Left lobe of liver (tissue), 2 donors: Measurements from ENCODE around the gene MED12L. TPM values are rescaled to one million over a fixed set of nuclear protein-coding genes. Genes with fewer than 3 reads are reported as not detected.

ENCODE experiments used
- ATAC-seq: fragments of 200-7000 bp; cut with Tn5 transposase; one replicate; pipeline ENCODE4 v1.9.1; 2020; ENCODE audit warnings: mild to moderate bottlenecking, moderate library complexity
- DNase-seq: peaks from one replicate; pipeline ENCODE4 v3.0.0-alpha.2; 2020; ENCODE audit warnings: low spot score
- total RNA-seq: library from RNA; stranded (reverse); gene quantifications from one replicate; pipeline ENCODE4 v1.2.1, GENCODE V29; 2021
- donor health status: DM: no; HTN: no; CAD: no; lungs with moderate emphysema.
- donor health status: DM: no; HTN: yes; CAD: no.

MED12L gene
- total RNA-seq, 1 donor from 2014 or later: 0.15 TPM

- ATAC-seq: no peak
These were observed 196.3 kb downstream of the MED12L start for GRCh38 chr3:151281671-151282324.

GRCh38 chr3:151282921-151283320 is 197.5 kb downstream of the MED12L start:
- ATAC-seq (peak; percentile 89), DNase-seq (no peak)

More at GRCh38 chr3:151281671-151282324, 196.3 kb downstream of the MED12L start:
- DNase-seq: no peak

DNA sequence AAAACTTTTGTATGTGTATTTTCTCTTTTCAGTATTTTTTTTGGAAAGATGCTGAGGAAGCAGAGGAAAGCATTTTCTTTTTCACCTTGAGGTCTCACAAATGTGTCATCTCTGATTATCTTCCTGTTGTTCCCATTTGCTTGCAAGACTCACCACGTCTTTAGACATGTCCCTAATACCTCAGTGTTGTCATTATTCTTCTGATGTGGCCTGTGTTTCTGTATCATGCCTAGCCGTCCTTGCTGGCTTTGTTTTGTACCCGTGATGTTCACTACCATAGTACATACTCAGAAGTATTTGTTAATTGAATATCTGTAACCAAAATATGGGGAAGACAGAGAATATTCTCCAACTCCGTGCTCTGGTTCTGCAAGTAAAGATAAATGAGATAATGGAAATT is 197.9 kb downstream of the MED12L start:
- no peak for DNase-seq
- no peak for ATAC-seq

DNA sequence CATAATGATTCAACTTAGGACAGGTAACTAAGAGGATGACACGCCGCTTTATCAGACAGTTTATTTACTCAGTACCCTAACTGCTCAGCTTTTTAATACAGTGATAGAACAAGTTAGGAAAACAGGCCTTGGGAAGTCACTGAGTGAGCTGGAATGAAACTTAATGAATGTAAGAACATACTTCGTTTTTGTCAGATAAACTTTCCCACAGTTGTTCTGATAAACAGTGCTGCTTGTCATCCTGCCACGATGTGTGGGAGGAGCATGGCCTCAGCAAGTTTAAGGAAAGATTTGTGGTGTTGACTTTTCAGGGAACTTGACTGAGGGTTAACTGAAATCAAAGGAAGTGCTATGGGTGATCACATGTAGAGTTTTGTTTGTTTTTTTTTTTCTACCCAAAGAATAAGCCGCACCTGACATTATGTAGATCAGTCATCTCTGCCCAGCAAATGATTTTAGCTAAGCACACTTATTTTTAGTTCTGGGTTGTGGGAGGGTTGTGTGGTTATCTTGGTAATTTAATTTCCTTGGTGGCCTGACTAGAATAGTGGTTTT is 198.5 kb downstream of the MED12L start:
- DNase-seq (no peak), ATAC-seq (peak; percentile 36)

GRCh38 chr3:151285940-151286339 is 200.5 kb downstream of the MED12L start:
- DNase-seq (no peak), ATAC-seq (no peak)

GRCh38 chr3:151289445-151289844 is 204.0 kb downstream of the MED12L start:
- DNase-seq (no peak), ATAC-seq (no peak)

DNA sequence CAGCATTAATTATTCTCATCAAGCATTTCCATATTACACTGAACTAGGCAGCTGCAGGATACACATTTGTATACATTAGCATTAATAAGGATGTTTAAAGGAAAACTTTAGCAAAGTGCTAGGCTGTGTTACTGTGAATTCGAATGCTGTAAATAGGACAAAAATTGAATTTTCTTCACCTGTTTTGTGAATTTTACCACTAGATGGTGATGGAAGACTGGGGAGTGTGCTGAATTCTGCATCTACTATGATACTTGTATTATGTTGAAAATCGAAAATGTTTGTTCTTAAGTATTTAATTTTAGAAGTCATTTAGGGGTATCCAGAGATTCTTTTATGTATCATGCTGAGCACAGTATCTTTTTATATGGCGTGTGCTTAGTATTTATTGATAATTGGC is 205.2 kb downstream of the MED12L start:
- DNase-seq (no peak), ATAC-seq (peak; percentile 45)

- ATAC-seq (no peak), DNase-seq (no peak)
These were observed 207.7 kb downstream of the MED12L start for GRCh38 chr3:151293127-151293526.

DNA sequence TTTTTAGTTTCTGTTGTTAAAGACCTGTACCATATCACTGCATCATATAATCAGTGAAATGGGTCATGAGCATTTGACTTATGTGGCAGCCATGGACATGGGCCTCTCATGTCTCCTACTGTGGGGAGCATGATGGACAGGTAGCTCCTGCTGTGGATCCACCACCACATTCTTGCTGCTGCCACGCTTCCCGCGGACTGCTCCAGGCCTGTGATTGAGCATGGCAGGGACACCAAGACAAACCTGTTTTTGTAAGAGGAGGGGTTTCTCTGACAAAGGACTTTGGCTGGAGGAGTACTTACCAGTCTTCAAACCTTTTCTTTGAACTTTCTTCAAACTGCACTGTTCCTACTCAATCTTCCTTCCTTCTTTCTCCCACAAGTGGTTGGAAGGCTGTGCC is 210.8 kb downstream of the MED12L start:
- DNase-seq (no peak), ATAC-seq (no peak)

DNA sequence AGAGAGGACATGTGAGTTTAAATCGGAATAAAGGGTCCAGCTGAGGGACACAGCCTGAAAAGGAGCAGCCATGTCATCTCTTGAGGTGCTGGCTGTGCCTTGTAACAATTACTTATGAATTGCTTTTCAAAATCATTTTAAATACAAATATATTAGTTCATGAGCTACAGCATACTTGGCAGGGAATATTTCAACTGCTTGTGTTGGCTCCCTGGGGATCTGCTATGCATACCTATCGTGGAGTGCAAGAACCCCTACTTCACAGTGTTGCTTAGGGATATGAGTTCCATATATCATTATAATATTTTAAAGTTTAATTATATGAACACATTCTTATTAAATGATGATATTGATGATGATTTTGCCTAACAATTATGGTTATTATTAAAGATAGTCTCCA is 212.0 kb downstream of the MED12L start:
- ATAC-seq (no peak), DNase-seq (no peak)

GRCh38 chr3:151299006-151299405 is 213.5 kb downstream of the MED12L start:
- ATAC-seq: no peak
- no peak for DNase-seq

GRCh38 chr3:151300539-151300938 is 215.1 kb downstream of the MED12L start:
- ATAC-seq: peak; percentile 20
- no peak for DNase-seq

- ATAC-seq: no peak
- DNase-seq: no peak
These were observed 216.3 kb downstream of the MED12L start for GRCh38 chr3:151301787-151302186.

DNA sequence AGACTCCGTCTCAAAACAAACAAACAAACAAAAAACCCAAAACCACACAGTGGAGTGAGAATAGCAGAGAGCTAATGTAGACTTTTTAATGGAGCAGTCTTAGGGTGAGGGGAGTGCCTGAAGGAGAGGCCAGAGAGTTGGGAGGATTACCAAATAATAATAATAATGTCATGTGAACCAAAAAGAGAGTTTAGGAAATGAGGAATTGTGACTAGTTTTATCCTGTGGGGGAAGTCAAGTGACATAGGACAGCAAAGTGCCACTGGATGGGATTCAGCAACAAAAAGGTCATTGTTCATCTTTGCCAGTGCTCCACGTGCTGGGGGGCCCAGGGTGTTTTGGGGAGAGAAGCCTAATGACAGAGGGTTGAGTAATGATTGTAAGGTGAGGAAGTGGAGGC is 218.3 kb downstream of the MED12L start:
- ATAC-seq (no peak), DNase-seq (no peak)

DNA sequence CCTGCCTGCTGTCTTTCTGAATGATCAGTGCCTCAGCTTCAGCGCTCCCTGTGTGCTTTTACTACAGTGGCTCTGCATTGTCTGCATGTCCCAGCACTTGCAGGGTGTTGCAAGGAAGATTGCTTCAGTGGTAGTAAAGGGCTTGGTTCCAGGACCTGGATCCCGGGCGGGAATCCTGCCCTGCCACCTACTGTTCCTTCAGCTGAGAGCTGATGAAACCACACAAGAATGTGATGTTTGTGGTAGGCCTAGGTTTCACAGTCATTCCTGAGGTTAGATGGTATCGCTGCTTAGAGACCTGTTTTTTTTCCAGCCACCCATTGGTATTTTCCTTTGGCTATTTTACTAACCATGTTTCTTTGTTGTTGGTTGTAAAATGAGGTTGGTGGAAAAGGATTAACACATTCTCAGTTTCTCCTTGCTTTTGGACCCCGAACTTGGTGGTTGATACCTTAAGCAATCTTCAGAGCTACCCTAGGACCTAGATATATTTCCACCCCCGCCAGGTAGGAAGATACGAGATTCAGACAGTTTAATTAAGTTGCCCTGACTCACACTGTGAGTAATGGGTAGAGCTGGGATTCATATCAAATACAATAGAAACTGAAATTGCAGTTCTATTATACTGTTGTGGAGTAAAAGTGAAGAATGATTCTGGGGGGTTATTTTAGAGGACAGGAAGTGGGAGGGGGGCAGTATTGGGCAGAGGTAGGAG is 219.8 kb downstream of the MED12L start:
- peak; percentile 69 for DNase-seq
- ATAC-seq: peak; percentile 96

- ATAC-seq (no peak), DNase-seq (no peak)
These were observed 220.3 kb downstream of the MED12L start for GRCh38 chr3:151305775-151306151.

GRCh38 chr3:151306168-151306810 is 220.8 kb downstream of the MED12L start:
- ATAC-seq (no peak), DNase-seq (no peak)

DNA sequence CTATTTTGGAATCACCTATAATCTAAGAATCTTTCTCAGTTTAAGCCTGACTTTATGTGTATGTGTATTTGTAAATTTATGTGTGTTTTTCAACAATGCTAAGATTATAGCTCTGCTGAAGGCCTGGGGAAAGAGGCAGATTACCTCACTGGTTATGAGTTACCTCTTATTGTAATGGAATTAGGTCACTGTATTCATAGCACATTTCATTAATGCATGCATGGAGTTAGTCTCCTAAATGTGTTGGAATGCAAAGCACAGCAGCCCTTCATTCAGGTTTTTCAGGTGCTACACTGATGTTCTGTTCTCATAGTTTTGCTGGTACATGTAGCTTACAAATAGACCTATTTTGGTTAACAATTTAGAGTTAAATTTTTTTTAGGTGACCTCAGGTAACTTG is 221.7 kb downstream of the MED12L start:
- DNase-seq: no peak
- ATAC-seq: no peak

- no peak for DNase-seq
- ATAC-seq: no peak
These were observed 222.4 kb downstream of the MED12L start for GRCh38 chr3:151307583-151308488.

GRCh38 chr3:151309566-151309965 is 224.1 kb downstream of the MED12L start:
- DNase-seq: no peak
- no peak for ATAC-seq

DNA sequence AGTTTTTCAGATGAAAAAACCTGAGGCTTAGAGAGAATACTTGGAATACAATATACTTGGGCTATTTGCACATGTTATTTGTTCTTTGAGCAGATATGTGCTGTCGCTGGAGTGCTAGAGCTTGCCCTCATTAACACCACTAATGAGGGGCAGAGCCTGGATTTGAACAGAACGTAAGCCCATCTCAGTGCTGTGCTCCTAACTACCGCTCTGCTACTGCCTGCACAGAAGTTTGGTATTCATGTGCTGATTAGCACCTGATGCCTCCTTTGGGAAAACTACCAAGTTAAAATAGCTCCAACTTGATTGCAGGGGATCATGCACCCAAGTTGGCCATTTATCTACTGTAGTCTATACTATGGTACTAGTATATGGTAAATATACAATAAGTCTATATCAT is 227.5 kb downstream of the MED12L start:
- DNase-seq: no peak
- no peak for ATAC-seq
